ENCODE results near the gene GFOD2. TPM values are rescaled to one million over a fixed set of nuclear protein-coding genes. Genes with fewer than 3 reads are reported as not detected.

The GFOD2 gene
- total and polyA plus RNA-seq, 2 of the 8 experiments (the other 6 are each of a cell fraction or from before 2014, with no cell fraction given) = 21.4 to 33.2 TPM

GRCh38 chr16:67666559-67667452 is 52.3 kb downstream of the GFOD2 start, which contains the start of the genes C16orf86 and ENKD1 (continued):
- peak; percentile 32; the same call in 1 of the 2 replicates for TF ChIP-seq GABPA (IDR thresholded peaks at IDR 0.05; ENCODE audit: borderline replicate concordance, insufficient read depth, low read length)
- TF ChIP-seq MAFK (IDR thresholded peaks at IDR 0.05; ENCODE audit: low read depth, low read length) = no peak

Data from H1 (cell line).